ENCODE data around the gene ETV6.

ETV6 gene

GRCh38 chr12:11704089-11704488, 54.6 kb downstream of the ETV6 start:
- H3K9me3 Mint-ChIP-seq: no peaks in the 10 kb centered on the region
- no peaks in the 10 kb centered on the region for H3K27me3 Mint-ChIP-seq
- H3K4me3 Mint-ChIP-seq: no peak overlapping the region
- no peak for DNase-seq
- peaks cover 63% of the 10 kb centered on the region for H3K4me1 Mint-ChIP-seq (ENCODE audit: low read depth)
- peak overlapping the region; percentile 1 for H3K27ac Mint-ChIP-seq
- peaks cover 26% of the 10 kb centered on the region for H3K36me3 Mint-ChIP-seq (ENCODE audit: low read depth)

GRCh38 chr12:11705010-11705409, 55.5 kb downstream of the ETV6 start:
- H3K9me3 Mint-ChIP-seq: no peaks in the 10 kb centered on the region
- no peak overlapping the region for H3K4me3 Mint-ChIP-seq
- H3K27ac Mint-ChIP-seq: no peak overlapping the region
- no peaks in the 10 kb centered on the region for H3K27me3 Mint-ChIP-seq
- H3K36me3 Mint-ChIP-seq (ENCODE audit: low read depth): peaks cover 26% of the 10 kb centered on the region
- peaks cover 61% of the 10 kb centered on the region for H3K4me1 Mint-ChIP-seq (ENCODE audit: low read depth)
- no peak for DNase-seq

- peaks cover 37% of the 10 kb centered on the region for H3K36me3 Mint-ChIP-seq (ENCODE audit: low read depth)
- no peak for DNase-seq
- H3K27me3 Mint-ChIP-seq: no peaks in the 10 kb centered on the region
- H3K27ac Mint-ChIP-seq: peak overlapping the region; percentile 24
- H3K9me3 Mint-ChIP-seq: no peaks in the 10 kb centered on the region
- H3K4me3 Mint-ChIP-seq: no peak overlapping the region
- H3K4me1 Mint-ChIP-seq (ENCODE audit: low read depth): peaks cover 65% of the 10 kb centered on the region
These were observed 57.3 kb downstream of the ETV6 start for GRCh38 chr12:11706509-11707379.

- Mint-ChIP-seq H3K4me3 (no peak overlapping the region), H3K36me3 (ENCODE audit: low read depth) (peaks cover 43% of the 10 kb centered on the region), H3K27me3 (no peaks in the 10 kb centered on the region), H3K4me1 (ENCODE audit: low read depth) (peaks cover 66% of the 10 kb centered on the region), H3K27ac (no peak overlapping the region), H3K9me3 (no peaks in the 10 kb centered on the region)
- DNase-seq: no peak
These were observed 58.1 kb downstream of the ETV6 start for GRCh38 chr12:11707535-11707934.

GRCh38 chr12:11709513-11709912, 60.0 kb downstream of the ETV6 start:
- H3K4me1 Mint-ChIP-seq (ENCODE audit: low read depth): peaks cover 71% of the 10 kb centered on the region
- no peaks in the 10 kb centered on the region for H3K9me3 Mint-ChIP-seq
- H3K27ac Mint-ChIP-seq: no peak overlapping the region
- no peak for DNase-seq
- H3K36me3 Mint-ChIP-seq (ENCODE audit: low read depth): peaks cover 41% of the 10 kb centered on the region
- H3K27me3 Mint-ChIP-seq: no peaks in the 10 kb centered on the region
- H3K4me3 Mint-ChIP-seq: no peak overlapping the region

- DNase-seq: no peak
- no peak overlapping the region for H3K4me3 Mint-ChIP-seq
- peaks cover 48% of the 10 kb centered on the region for H3K36me3 Mint-ChIP-seq (ENCODE audit: low read depth)
- no peak overlapping the region for H3K27ac Mint-ChIP-seq
- H3K27me3 Mint-ChIP-seq: no peaks in the 10 kb centered on the region
- H3K9me3 Mint-ChIP-seq: no peaks in the 10 kb centered on the region
- H3K4me1 Mint-ChIP-seq (ENCODE audit: low read depth): peaks cover 71% of the 10 kb centered on the region
These were observed 61.0 kb downstream of the ETV6 start for GRCh38 chr12:11710431-11710830.

- Mint-ChIP-seq H3K27ac (no peak overlapping the region), H3K36me3 (ENCODE audit: low read depth) (peaks cover 52% of the 10 kb centered on the region), H3K27me3 (no peaks in the 10 kb centered on the region), H3K4me3 (no peak overlapping the region), H3K4me1 (ENCODE audit: low read depth) (peaks cover 69% of the 10 kb centered on the region), H3K9me3 (no peaks in the 10 kb centered on the region)
- no peak for DNase-seq
These were observed 61.4 kb downstream of the ETV6 start for GRCh38 chr12:11710906-11711305.

GRCh38 chr12:11711651-11712327, 62.3 kb downstream of the ETV6 start:
- no peaks in the 10 kb centered on the region for H3K9me3 Mint-ChIP-seq
- peaks cover 73% of the 10 kb centered on the region for H3K4me1 Mint-ChIP-seq (ENCODE audit: low read depth)
- H3K36me3 Mint-ChIP-seq (ENCODE audit: low read depth): peaks cover 55% of the 10 kb centered on the region
- H3K4me3 Mint-ChIP-seq: no peak overlapping the region
- H3K27me3 Mint-ChIP-seq: no peaks in the 10 kb centered on the region
- DNase-seq: no peak
- peak overlapping the region; percentile 7 for H3K27ac Mint-ChIP-seq

GRCh38 chr12:11712491-11712890, 63.0 kb downstream of the ETV6 start:
- Mint-ChIP-seq H3K27me3 (no peaks in the 10 kb centered on the region), H3K27ac (peak overlapping the region; percentile 63), H3K4me1 (ENCODE audit: low read depth) (peaks cover 72% of the 10 kb centered on the region), H3K4me3 (no peak overlapping the region), H3K36me3 (ENCODE audit: low read depth) (peaks cover 56% of the 10 kb centered on the region), H3K9me3 (no peaks in the 10 kb centered on the region)
- DNase-seq: no peak

- DNase-seq: no peak
- Mint-ChIP-seq H3K4me1 (ENCODE audit: low read depth) (peaks cover 73% of the 10 kb centered on the region), H3K4me3 (no peak overlapping the region), H3K27me3 (no peaks in the 10 kb centered on the region), H3K27ac (peak overlapping the region; percentile 63), H3K36me3 (ENCODE audit: low read depth) (peaks cover 60% of the 10 kb centered on the region), H3K9me3 (no peaks in the 10 kb centered on the region)
These were observed 63.7 kb downstream of the ETV6 start for GRCh38 chr12:11713202-11713601.

GRCh38 chr12:11714626-11715025, 65.2 kb downstream of the ETV6 start:
- DNase-seq: no peak
- H3K4me3 Mint-ChIP-seq: no peak overlapping the region
- peaks cover 75% of the 10 kb centered on the region for H3K4me1 Mint-ChIP-seq (ENCODE audit: low read depth)
- peaks cover 68% of the 10 kb centered on the region for H3K36me3 Mint-ChIP-seq (ENCODE audit: low read depth)
- no peak overlapping the region for H3K27ac Mint-ChIP-seq
- H3K9me3 Mint-ChIP-seq: no peaks in the 10 kb centered on the region
- no peaks in the 10 kb centered on the region for H3K27me3 Mint-ChIP-seq

- Mint-ChIP-seq H3K36me3 (ENCODE audit: low read depth) (peaks cover 70% of the 10 kb centered on the region), H3K27me3 (no peaks in the 10 kb centered on the region), H3K4me1 (ENCODE audit: low read depth) (peaks cover 82% of the 10 kb centered on the region), H3K27ac (no peak overlapping the region), H3K9me3 (no peaks in the 10 kb centered on the region), H3K4me3 (no peak overlapping the region)
- no peak for DNase-seq
These were observed 66.1 kb downstream of the ETV6 start for GRCh38 chr12:11715621-11716020.

GRCh38 chr12:11716794-11717518, 67.5 kb downstream of the ETV6 start:
- no peak for DNase-seq
- no peak overlapping the region for H3K27ac Mint-ChIP-seq
- H3K4me1 Mint-ChIP-seq (ENCODE audit: low read depth): peaks cover 76% of the 10 kb centered on the region
- H3K9me3 Mint-ChIP-seq: no peaks in the 10 kb centered on the region
- H3K36me3 Mint-ChIP-seq (ENCODE audit: low read depth): peaks cover 67% of the 10 kb centered on the region
- no peak overlapping the region for H3K4me3 Mint-ChIP-seq
- no peaks in the 10 kb centered on the region for H3K27me3 Mint-ChIP-seq

- Mint-ChIP-seq H3K4me1 (ENCODE audit: low read depth) (peaks cover 73% of the 10 kb centered on the region), H3K36me3 (ENCODE audit: low read depth) (peaks cover 63% of the 10 kb centered on the region), H3K4me3 (no peak overlapping the region), H3K9me3 (no peaks in the 10 kb centered on the region), H3K27ac (no peak overlapping the region), H3K27me3 (no peaks in the 10 kb centered on the region)
- no peak for DNase-seq
These were observed 68.1 kb downstream of the ETV6 start for GRCh38 chr12:11717519-11717961.
